Stimulated activated CD4-positive, alpha-beta T cell treated with anti-CD3 and anti-CD28 coated beads, Interleukin-15, amount 100 ng/mL, for 1 hour (primary cell): Measurements from ENCODE around the gene TMEM72.

ENCODE experiments used
- DNase-seq, 2 donors: peaks; one replicate each; pipeline ENCODE4 v3.0.0-alpha.2; 2020; ENCODE audit warnings: low read depth in 1 of 2, low spot score in 1 of 2

The TMEM72 gene

GRCh38 chr10:44917848-44918247 lies 6.7 kb downstream of the TMEM72 start:
- DNase-seq, result no peak

GRCh38 chr10:44920252-44920651 lies 9.1 kb downstream of the TMEM72 start:
- no peak for DNase-seq

DNA sequence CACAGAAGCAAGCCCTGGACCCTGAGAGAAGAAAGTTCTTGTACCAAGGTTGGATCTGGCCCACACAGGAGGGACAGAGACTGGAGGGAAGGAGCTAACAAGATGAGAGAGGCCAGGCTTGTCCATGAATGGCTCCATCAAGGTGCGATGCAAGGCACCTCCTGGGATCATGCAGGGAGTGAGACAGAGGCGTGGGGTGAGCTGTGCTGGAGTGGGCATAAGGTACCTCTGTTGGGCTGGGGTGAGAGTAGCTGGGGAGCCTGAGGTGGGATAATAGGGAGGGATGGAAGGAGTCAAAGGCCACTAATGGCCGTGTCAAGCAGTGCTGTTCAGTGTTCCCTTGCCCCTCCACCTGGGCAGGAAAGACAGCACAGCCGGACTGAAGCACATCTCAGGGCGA lies 9.9 kb downstream of the TMEM72 start:
- DNase-seq, result no peak

DNA sequence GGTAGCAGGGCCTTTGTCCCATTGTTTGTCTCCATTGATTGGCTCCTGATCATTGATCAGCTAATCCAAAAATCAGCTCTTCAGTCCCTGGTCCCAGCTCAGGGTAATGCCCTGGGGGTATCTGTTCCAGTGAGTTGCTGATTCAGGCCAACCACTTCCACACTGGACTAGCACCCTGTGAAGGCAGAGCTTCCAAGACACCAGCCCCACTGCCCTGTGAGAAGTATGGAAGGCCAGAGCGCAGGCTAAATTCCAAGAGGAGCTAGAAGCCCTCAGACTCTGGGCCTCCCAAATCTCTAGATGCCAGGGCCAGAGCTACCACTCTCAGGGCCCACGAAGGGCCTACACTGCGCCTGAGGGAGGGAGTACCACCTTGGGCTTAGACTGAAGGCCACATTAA lies 10.4 kb downstream of the TMEM72 start:
- no peak for DNase-seq

DNA sequence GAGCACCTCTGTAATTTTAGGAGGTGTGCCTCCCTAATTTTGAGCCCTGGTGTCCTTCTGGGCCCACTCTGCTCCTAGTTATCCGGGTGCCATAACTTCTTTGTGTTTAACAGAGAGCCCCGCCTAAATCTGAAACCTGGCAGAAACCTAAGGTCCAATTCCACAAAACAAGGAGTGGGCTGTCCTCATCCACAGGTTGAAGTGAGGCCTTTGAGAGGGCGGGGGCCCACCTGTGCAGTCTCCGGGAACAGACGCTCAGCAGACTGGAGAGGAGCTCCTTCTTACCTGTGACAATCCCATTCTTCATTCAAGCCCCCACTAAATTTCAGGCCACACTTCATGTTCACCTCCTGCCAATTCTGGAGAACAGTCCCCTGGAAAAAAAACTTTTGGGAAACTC lies 10.9 kb downstream of the TMEM72 start:
- DNase-seq, result no peak

DNA sequence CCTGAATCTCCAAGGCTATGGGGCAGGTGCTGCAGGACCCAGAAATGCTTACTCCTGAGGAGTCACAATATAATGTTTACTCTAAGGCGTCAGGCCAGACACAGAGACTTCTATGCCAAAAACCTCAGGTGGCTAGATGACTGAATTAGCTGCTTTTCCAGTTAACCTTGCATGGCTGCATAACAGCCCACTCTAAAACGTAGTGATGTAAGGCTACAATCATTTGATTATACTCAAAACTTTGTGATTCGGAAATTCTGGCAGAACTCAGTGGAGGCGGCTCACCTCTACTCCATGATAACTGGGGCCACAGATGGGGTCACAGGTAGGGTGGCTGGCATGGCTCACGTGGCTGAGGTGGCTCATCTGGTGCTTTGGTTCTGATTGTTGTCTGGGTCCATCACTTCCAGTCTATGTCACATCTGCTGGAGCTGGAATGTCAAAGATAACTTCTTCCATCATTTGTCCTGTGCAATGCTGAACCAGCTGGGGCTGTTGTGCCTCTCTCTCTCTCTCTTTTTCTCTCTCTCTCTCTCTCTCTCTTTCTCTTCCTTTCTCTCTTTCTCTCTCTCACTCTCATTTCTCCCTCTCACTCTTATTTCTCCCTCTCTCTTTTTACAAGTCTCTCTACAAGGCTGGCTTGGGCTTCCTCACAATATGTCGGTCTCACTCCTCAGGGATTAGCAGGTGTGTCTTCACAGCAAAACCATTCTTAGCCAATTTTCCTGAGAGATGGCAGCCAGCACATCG lies 11.8 kb downstream of the TMEM72 start:
- no peak for DNase-seq

DNA sequence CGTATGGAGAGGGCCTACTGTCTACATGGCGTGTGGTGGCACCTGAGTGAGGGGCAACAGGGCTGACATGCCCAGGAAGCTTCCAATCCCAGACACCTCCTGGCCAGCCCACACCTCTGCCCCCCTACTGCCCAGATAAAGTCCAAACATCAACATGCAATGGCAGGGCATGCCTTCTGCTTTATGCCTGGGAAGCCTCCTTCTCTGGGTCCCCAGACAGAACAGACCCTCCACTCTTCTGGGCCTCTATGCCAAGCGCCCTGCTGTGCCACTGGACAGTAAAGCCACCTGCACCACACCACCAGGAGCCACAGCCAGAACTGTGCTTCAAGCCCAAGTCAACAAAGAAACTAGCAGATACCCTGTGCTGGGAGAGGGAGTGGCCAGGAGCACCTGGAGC lies 12.5 kb downstream of the TMEM72 start:
- no peak for DNase-seq

GRCh38 chr10:44924261-44925040 lies 13.3 kb downstream of the TMEM72 start:
- DNase-seq, result no peak

- no peak for DNase-seq
Observed at GRCh38 chr10:44925224-44925623, 14.1 kb downstream of the TMEM72 start.

GRCh38 chr10:44925811-44926750 lies 14.9 kb downstream of the TMEM72 start:
- DNase-seq, result no peak

GRCh38 chr10:44926751-44927351 lies 15.7 kb downstream of the TMEM72 start:
- no peak for DNase-seq

- no peak for DNase-seq
Observed at GRCh38 chr10:44927352-44927751, 16.2 kb downstream of the TMEM72 start.

GRCh38 chr10:44928462-44928861 lies 17.3 kb downstream of the TMEM72 start:
- no peak for DNase-seq

- no peak for DNase-seq
Observed at GRCh38 chr10:44929356-44930255, 18.5 kb downstream of the TMEM72 start.

GRCh38 chr10:44930904-44931620 lies 19.9 kb downstream of the TMEM72 start:
- no peak for DNase-seq

GRCh38 chr10:44931621-44932516 lies 20.7 kb downstream of the TMEM72 start:
- DNase-seq, result no peak

DNA sequence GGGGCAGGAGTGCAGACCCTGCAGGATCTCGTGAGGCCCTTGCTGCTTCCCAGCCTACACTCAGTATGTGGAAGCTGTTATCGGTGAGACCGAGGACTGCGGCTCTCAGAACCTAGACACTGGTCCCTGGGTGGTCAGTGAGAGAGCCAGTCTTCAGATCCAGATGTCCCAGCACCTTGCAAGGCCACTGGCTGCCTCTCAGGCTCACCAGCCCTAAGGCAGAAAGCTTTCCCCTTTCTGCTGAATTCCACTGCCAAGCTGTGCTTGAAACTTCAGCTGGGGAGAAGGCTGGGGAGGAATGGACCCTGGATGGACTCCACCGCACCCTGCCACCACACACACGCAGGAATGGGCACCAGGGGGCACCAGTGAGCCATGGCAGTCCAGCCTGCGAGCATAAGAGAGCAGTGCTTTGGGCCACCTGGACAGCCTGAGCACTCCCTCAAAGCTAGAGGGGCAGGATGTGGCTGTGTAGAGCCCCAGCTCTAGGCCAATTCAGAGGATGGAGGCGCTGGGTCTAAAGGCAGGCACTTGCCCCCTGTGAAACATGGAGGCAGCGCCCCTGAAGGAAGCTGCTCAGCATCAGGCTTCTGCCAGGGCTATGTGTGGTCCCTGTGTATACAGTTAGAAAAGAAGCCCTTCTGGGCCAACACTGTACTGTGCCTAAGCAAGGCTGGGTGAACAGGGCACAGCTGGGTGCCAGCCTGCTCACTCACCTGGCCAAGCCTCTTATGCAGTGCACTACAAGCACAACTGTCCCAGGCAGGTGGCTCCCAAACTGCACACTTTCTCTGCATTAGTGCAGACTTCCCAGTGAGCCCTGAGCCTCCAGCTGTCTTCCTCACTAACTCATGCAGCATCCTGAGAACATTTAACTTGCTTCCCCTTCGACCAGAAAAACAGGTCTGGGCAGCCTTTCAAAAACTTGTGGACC lies 21.6 kb downstream of the TMEM72 start:
- DNase-seq, result peak; percentile 54 to 71
